Smooth muscle cell (in vitro differentiated cells): ENCODE measurements around the gene UBL3. TPM values are rescaled to one million over a fixed set of nuclear protein-coding genes. Genes with fewer than 3 reads are reported as not detected.

Experiments
- DNase-seq: peaks from one replicate; lab custom pipeline; 2025; ENCODE audit not compliant: unreplicated experiment; lab: John Stamatoyannopoulos, UW
- H2AFZ ChIP-seq: fragments of 200-600 bp; sonication (generic); 2 replicates; pipeline ENCODE4 v1.6.0; 2016; ENCODE audit warnings: antibody characterized with exemption, low read depth, mild to moderate bottlenecking
- H3F3A ChIP-seq: fragments of 200-600 bp; sonication (generic); 2 replicates; pipeline ENCODE4 v1.6.0; 2017; ENCODE audit warnings: antibody characterized with exemption, low read depth
- H3K27ac ChIP-seq: fragments of 200-600 bp; sonication (generic); 2 replicates; pipeline ENCODE4 v1.5.1; 2016; ENCODE audit warnings: low read depth, mild to moderate bottlenecking
- H3K27me3 ChIP-seq: fragments of 200-600 bp; sonication (generic); 2 replicates; pipeline ENCODE4 v1.6.1; 2016; ENCODE audit warnings: low read depth, mild to moderate bottlenecking
- H3K36me3 ChIP-seq: fragments of 200-600 bp; sonication (generic); 2 replicates; pipeline ENCODE4 v1.5.1; 2016; ENCODE audit warnings: low read depth
- H3K4me1 ChIP-seq: fragments of 200-600 bp; sonication (generic); 2 replicates; pipeline ENCODE4 v1.5.1; 2016; ENCODE audit warnings: low read depth
- H3K4me2 ChIP-seq: fragments of 200-600 bp; sonication (generic); 2 replicates; pipeline ENCODE4 v1.6.0; 2016; ENCODE audit warnings: mild to moderate bottlenecking
- H3K4me3 ChIP-seq: fragments of 200-600 bp; sonication (generic); 2 replicates; pipeline ENCODE4 v1.5.1; 2016; ENCODE audit warnings: mild to moderate bottlenecking
- H3K79me2 ChIP-seq: fragments of 200-600 bp; sonication (generic); 2 replicates; pipeline ENCODE4 v1.6.0; 2016; ENCODE audit warnings: low read depth, mild to moderate bottlenecking
- H3K9ac ChIP-seq: fragments of 200-600 bp; sonication (generic); 2 replicates; pipeline ENCODE4 v1.6.0; 2016; ENCODE audit warnings: low read depth
- H3K9me3 ChIP-seq: fragments of 200-600 bp; sonication (generic); replicated peaks from 2 replicates; pipeline ENCODE4 v1.5.1; 2016; ENCODE audit warnings: low read depth
- H4K20me1 ChIP-seq: fragments of 200-600 bp; sonication (generic); 2 replicates; pipeline ENCODE4 v1.6.0; 2016; ENCODE audit warnings: low read depth
- CTCF ChIP-seq: fragments of 200-600 bp; sonication (generic); IDR thresholded peaks from 2 replicates; pipeline ENCODE4 v1.5.1; 2017; ENCODE audit warnings: borderline replicate concordance, mild to moderate bottlenecking, antibody characterized with exemption; ENCODE audit not compliant: insufficient read depth, poor library complexity, severe bottlenecking
- WGBS: methylation state at CpG from one replicate; pipeline ENCODE4 v1.1.7; 2016; ENCODE audit warnings: low lambda C conversion rate; 5-methylcytosine and 5-hydroxymethylcytosine counted together
- polyA plus RNA-seq: library from polyadenylated mRNA; unstranded; fragments of >200 nt; fragmentation: Nextera tagmentation; extraction: Ambion mirVana; gene quantifications from 2 replicates; pipeline ENCODE4 v1.2.1, GENCODE V29; 2016
- total RNA-seq: library from RNA; depleted of rRNA; stranded (reverse); fragments of >200 nt; gene quantifications from 2 replicates; pipeline ENCODE4 v1.2.3, GENCODE V29; 2014

Gene UBL3
- total and polyA plus RNA-seq, 2 experiments from 2014 or later = 25.2 to 46.6 TPM

DNA sequence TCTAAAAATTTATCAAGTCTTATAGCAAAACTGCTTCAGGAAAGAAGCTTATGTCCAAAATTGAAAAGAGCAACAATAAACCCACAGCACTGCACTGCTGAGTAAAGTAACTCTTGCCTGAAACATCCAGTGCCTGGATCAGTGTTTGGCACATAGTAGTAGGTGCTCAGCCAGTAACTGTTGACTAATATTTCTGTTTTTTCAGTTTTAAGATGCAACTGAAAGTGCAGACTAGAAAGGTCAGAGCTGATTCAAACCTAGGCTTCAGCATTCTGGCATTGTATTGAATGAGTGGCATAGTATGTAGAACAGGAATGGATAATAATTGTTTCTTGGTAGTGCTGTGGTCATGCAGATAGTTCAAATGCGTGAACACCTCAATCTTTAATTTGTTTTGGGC, 67.6 kb downstream of the UBL3 start:
- no peak overlapping the region for H3K4me3 ChIP-seq
- DNase-seq = no peak
- no peak overlapping the region for H2AFZ ChIP-seq
- no peaks in the 10 kb centered on the region for H3K27me3 ChIP-seq
- TF ChIP-seq CTCF = no peak
- H4K20me1 ChIP-seq = peaks cover 98% of the 10 kb centered on the region
- no peak overlapping the region for H3K27ac ChIP-seq
- no peaks in the 10 kb centered on the region for H3K36me3 ChIP-seq
- no peaks in the 10 kb centered on the region for H3K4me1 ChIP-seq
- H3F3A ChIP-seq = no peaks in the 10 kb centered on the region
- peaks cover 93% of the 10 kb centered on the region for H3K79me2 ChIP-seq
- H3K4me2 ChIP-seq = no peak overlapping the region
- WGBS = 57% methylated on average over 1 of the region's 1 CpG
- H3K9me3 ChIP-seq = no peaks in the 10 kb centered on the region
- no peak overlapping the region for H3K9ac ChIP-seq

DNA sequence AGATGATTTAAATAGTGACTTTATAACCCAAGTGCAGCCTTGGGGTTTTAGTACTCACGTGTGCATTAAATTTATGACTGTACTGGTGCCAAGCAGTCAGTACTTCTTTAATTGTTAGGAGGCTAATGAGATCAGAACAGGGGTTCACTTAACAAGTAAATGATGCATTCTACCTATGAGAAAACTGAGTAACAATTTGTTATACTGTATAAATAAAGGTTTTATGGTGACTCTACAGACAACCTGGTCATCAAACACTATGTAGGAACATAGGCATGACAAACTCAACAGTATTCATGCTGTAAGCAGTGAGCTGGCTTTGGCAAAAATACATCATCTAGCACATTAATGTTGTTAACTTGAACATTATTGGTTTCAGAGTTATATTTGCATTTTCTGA, 75.6 kb downstream of the UBL3 start:
- Histone ChIP-seq H4K20me1 (peaks cover 84% of the 10 kb centered on the region), H3K79me2 (peaks cover 56% of the 10 kb centered on the region), H3K4me1 (no peaks in the 10 kb centered on the region), H3K27ac (no peak overlapping the region), H3K27me3 (no peaks in the 10 kb centered on the region), H3F3A (no peaks in the 10 kb centered on the region), H2AFZ (no peak overlapping the region), H3K4me3 (no peak overlapping the region), H3K36me3 (peaks cover 4% of the 10 kb centered on the region), H3K9ac (no peak overlapping the region), H3K4me2 (no peak overlapping the region), H3K9me3 (no peaks in the 10 kb centered on the region)
- no peak for DNase-seq
- no peak for TF ChIP-seq CTCF
- 92% methylated on average over 1 of the region's 1 CpG for WGBS

DNA sequence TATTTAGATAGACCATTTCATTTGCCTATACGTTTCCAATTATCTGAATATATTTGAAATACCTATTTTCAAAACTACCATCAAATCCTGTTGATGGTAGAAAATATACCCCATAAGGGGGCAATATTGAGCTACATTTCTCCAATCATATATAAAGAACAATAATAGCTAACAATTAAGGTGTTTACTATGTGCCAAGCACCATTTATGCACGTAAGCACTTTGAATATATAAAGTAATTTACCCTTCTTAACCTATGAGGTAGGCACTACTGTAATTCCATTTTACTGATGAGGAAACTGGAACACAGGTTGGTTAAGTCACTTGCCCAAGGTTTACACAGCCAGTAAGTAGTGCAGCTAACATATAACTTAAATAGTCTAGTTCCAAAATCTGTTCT, 79.2 kb downstream of the UBL3 start:
- peaks cover 25% of the 10 kb centered on the region for H3K79me2 ChIP-seq
- H3K4me2 ChIP-seq = no peak overlapping the region
- H3F3A ChIP-seq = no peaks in the 10 kb centered on the region
- H2AFZ ChIP-seq = no peak overlapping the region
- no peaks in the 10 kb centered on the region for H3K27me3 ChIP-seq
- 79% methylated on average over 2 of the region's 2 CpGs for WGBS
- H3K4me3 ChIP-seq = no peak overlapping the region
- no peaks in the 10 kb centered on the region for H3K9me3 ChIP-seq
- H3K4me1 ChIP-seq = peaks cover 9% of the 10 kb centered on the region
- TF ChIP-seq CTCF = peak; percentile 59
- H3K27ac ChIP-seq = no peak overlapping the region
- H3K36me3 ChIP-seq = peaks cover 3% of the 10 kb centered on the region
- H4K20me1 ChIP-seq = peaks cover 61% of the 10 kb centered on the region
- H3K9ac ChIP-seq = no peak overlapping the region
- no peak for DNase-seq

DNA sequence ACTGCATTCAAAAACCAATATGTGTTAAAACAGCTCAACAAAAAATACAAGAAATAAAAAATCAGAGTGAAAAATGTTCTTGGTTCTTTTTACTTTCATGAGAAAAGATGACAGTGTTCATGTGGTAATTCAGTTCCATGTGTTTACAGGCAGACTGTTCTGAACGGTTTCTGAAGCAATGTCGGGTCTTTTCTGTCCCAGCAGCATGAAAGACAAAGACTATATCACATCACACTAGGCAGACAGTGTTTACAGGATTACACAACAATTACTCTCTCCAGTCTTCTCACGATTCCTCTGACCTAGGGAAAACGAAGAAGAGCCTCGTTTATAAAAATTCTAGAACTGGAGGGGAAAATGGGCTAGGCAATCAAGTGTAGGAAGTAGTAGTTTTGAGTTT, 83.4 kb downstream of the UBL3 start:
- Histone ChIP-seq H3K79me2 (peaks cover 6% of the 10 kb centered on the region), H3K27me3 (no peaks in the 10 kb centered on the region), H3K36me3 (peaks cover 3% of the 10 kb centered on the region), H3F3A (no peaks in the 10 kb centered on the region), H3K4me1 (peaks cover 9% of the 10 kb centered on the region), H3K4me3 (no peak overlapping the region), H3K4me2 (no peak overlapping the region), H3K9me3 (no peaks in the 10 kb centered on the region), H4K20me1 (peaks cover 22% of the 10 kb centered on the region), H3K27ac (peak overlapping the region; percentile 12), H3K9ac (no peak overlapping the region), H2AFZ (no peak overlapping the region)
- no peak for DNase-seq
- no peak for TF ChIP-seq CTCF
- 33% methylated on average over 5 of the region's 5 CpGs for WGBS
